Measurements from ENCODE around the gene RUNX1.

The RUNX1 gene

DNA sequence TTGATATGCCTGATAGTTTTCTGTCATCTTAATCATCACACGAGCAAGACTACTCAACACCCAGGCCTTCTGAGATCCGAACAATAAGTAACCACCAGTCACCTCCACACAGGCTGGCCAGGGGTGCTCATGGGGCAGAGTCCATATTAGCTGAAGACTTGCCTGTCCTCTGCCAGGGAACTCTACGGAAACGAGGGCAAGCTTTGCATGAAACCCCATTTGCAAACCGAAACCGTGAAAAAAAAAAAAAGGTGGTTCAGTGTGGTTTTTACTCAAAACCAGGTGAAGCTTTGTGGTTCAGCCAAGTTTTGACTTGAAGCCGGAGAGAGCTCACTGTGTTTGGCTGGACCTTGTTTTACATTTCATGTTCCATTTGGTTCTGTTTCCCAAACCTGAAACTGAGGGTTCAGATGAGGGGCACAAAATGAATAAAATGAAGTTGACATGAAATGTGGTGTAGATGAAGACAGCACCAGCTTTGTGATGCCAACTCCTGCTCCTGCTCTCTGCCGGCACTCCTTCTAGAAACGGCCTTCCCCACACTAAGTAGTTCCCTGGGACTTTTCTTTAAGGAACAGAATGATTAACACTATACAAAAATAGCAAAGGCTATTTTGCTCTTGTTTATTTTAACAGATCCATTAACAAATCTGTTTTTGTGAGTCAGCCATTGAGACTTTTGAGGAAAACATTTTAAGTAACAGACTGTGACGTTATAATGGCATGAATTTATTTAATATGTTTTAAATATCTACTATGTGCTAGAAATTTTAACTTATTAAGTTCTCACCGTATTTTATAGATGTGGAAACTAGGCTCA, 74.7 kb downstream of the RUNX1 start:
- Histone ChIP-seq H3K4me3 (ENCODE audit: low read depth in 1 of 2, low read length in 1 of 2) (no peak overlapping the region), H3K36me3 (no peaks in the 10 kb centered on the region), H3K9me3 (no peaks in the 10 kb centered on the region), H3K27ac (no peak overlapping the region), H3K27me3 (no peaks in the 10 kb centered on the region), H3K4me1 (ENCODE audit: control insufficient read depth in 1 of 2, insufficient read depth in 1 of 2, low read depth in 1 of 2, low read length in 1 of 2) (peaks cover 29 to 33% of the 10 kb centered on the region in 2 experiments)
- TF ChIP-seq, protein P1, sequence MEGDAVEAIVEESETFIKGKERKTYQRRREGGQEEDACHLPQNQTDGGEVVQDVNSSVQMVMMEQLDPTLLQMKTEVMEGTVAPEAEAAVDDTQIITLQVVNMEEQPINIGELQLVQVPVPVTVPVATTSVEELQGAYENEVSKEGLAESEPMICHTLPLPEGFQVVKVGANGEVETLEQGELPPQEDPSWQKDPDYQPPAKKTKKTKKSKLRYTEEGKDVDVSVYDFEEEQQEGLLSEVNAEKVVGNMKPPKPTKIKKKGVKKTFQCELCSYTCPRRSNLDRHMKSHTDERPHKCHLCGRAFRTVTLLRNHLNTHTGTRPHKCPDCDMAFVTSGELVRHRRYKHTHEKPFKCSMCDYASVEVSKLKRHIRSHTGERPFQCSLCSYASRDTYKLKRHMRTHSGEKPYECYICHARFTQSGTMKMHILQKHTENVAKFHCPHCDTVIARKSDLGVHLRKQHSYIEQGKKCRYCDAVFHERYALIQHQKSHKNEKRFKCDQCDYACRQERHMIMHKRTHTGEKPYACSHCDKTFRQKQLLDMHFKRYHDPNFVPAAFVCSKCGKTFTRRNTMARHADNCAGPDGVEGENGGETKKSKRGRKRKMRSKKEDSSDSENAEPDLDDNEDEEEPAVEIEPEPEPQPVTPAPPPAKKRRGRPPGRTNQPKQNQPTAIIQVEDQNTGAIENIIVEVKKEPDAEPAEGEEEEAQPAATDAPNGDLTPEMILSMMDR (IDR thresholded peaks at IDR 0.05): no peak

DNA sequence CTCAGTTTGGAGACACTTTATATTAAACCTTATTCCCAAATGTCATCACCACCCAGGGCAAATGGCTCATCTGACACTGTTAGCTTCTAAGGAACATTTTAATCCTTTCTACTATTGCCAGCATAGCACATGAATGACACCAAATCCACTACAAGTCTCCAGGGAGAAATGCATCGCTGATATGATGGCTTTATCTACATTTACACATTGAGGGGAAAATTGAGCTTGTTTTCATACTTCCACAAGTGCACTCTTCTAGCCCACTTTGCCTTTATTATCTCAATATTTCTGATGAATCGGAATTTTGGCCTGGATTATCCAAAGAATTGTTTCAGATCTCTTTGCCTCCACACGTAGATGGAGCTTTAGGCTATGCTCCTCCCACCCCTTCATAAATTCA, 75.4 kb downstream of the RUNX1 start:
- Histone ChIP-seq H3K4me3 (ENCODE audit: low read depth in 1 of 2, low read length in 1 of 2) (no peak overlapping the region), H3K9me3 (no peaks in the 10 kb centered on the region), H3K27me3 (no peaks in the 10 kb centered on the region), H3K36me3 (no peaks in the 10 kb centered on the region), H3K4me1 (ENCODE audit: control insufficient read depth in 1 of 2, insufficient read depth in 1 of 2, low read depth in 1 of 2, low read length in 1 of 2) (peaks cover 36 to 40% of the 10 kb centered on the region in 2 experiments), H3K27ac (no peak overlapping the region)
- TF ChIP-seq, protein P1 (IDR thresholded peaks at IDR 0.05): no peak

DNA sequence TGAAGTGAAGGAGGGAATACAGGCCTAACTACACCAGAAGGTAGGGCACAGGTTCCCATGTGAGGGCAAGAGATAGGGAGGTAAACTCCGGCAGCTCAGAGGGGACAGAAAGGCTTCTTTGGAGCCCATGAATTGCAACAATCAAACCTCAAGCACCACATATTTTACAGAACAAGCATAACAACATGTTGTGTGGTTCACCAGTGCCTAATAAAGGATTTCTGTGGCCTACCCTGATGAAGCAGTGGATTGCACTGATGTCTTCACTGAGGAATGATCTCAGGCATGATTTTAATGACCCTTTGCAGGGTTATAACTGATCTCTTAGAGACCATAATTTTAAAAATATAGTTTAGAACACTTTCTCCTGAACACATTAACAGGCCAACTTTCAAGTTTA, 77.4 kb downstream of the RUNX1 start:
- H3K36me3 ChIP-seq: no peaks in the 10 kb centered on the region
- no peaks in the 10 kb centered on the region for H3K9me3 ChIP-seq
- no peaks in the 10 kb centered on the region for H3K27me3 ChIP-seq
- H3K4me1 ChIP-seq (ENCODE audit: control insufficient read depth in 1 of 2, insufficient read depth in 1 of 2, low read depth in 1 of 2, low read length in 1 of 2): peaks cover 56 to 60% of the 10 kb centered on the region in 2 experiments
- H3K4me3 ChIP-seq (ENCODE audit: low read depth in 1 of 2, low read length in 1 of 2): no peak overlapping the region
- peak overlapping the region; percentile 86 for H3K27ac ChIP-seq
- TF ChIP-seq, protein P1 (IDR thresholded peaks at IDR 0.05): no peak

DNA sequence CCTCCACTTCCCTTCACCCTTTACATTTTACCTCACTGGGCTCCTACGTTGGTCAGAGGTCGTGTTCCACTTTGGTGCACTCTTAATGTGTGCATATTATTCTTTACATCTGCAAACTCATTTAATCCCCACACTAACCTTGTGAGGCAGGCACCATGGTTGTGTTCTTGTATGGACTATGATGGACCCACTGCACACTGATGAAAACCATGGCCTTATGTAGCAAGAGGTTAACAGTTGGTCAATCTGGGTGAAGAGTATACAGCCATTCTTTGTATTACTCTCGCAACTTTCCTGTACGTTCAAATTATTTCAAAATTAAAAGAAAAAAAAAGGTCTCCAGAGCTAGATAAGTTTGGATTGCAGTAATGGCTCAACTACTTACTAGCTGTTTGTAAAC, 78.5 kb downstream of the RUNX1 start:
- no peaks in the 10 kb centered on the region for H3K36me3 ChIP-seq
- H3K27me3 ChIP-seq: no peaks in the 10 kb centered on the region
- peak overlapping the region; percentile 86 for H3K27ac ChIP-seq
- TF ChIP-seq, protein P1 (IDR thresholded peaks at IDR 0.05): no peak
- H3K4me3 ChIP-seq (ENCODE audit: low read depth in 1 of 2, low read length in 1 of 2): no peak overlapping the region
- no peaks in the 10 kb centered on the region for H3K9me3 ChIP-seq
- H3K4me1 ChIP-seq (ENCODE audit: control insufficient read depth in 1 of 2, insufficient read depth in 1 of 2, low read depth in 1 of 2, low read length in 1 of 2): peaks cover 66 to 71% of the 10 kb centered on the region in 2 experiments

DNA sequence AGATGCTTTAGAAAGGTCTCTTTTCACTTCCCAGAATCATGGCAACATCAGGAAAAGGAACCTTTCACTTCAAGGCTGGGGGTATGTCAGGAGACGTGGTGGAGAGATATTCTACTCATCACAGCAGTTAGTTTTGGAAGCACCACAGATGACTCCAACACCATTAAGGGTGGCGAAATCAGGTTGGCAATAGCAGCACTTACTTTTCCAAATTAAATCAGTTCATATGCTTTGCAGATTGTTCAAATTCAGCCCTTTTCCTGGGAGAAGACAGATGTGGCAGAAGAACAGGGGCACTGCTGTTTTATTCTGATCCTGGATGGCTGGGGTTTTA, 79.0 kb downstream of the RUNX1 start:
- peak overlapping the region; percentile 86 for H3K27ac ChIP-seq
- TF ChIP-seq, protein P1 (IDR thresholded peaks at IDR 0.05): no peak
- H3K27me3 ChIP-seq: no peaks in the 10 kb centered on the region
- H3K9me3 ChIP-seq: no peaks in the 10 kb centered on the region
- H3K4me1 ChIP-seq (ENCODE audit: control insufficient read depth in 1 of 2, insufficient read depth in 1 of 2, low read depth in 1 of 2, low read length in 1 of 2): peaks cover 69 to 74% of the 10 kb centered on the region in 2 experiments
- H3K36me3 ChIP-seq: no peaks in the 10 kb centered on the region
- H3K4me3 ChIP-seq (ENCODE audit: low read depth in 1 of 2, low read length in 1 of 2): no peak overlapping the region
